ENCODE results near the gene UNC45A.

DNA sequence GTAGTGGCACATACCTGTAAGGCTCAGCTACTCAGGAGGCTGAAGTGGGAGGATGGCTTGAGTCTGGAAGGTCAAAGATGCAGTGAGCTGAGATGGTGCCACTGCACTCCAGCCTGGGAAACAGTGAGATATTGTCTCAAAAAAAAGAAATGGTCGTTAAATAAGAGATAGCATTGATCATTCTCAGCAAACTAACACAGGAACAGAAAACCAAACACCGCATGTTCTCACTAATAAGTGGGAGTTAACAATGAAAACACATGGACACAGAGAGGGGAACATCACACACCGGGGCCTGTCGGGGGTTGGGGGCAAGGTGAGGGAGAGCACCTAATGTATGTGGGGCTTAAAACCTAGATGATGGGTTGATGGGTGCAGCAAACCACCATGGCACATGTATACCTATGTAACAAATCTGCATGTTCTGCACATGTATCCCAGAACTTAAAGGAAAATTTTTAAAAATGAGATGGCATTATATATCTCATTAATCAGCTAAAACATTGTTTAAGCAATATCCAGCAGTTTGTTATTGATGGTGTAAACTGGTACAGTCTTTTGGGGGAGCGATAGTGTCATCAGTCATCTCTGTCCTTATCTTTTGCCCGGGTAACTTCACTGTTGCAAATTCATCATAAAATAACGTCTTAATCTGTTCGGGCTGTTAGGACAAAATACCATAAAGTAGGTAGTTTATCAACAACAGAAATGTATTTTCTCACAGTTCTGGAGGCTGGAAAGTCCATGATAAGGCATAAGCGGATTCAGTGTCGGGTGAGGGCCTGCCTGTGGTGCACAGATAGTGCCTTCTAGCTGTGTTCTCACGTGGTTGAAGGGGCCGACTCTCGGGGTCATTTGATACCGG, 33.7 kb upstream of the UNC45A start:
- TF ChIP-seq EZH2phosphoT487 (IDR thresholded peaks at IDR 0.05; ENCODE audit: low read depth, severe bottlenecking, unreplicated experiment) (no peak), CTCF (IDR thresholded peaks at IDR 0.05; ENCODE audit: poor library complexity) (no peak)
